Measurements from ENCODE around the gene YES1.
"Not testable (repeated sequence)": the region's sequence is repeated elsewhere in the genome, so short reads cannot be mapped to it uniquely, and the experiment has no call there.

YES1 gene

GRCh38 chr18:717003-717402 lies 95.0 kb downstream of the YES1 start:
- DNase-seq, result no peak

GRCh38 chr18:715626-716025 lies 96.4 kb downstream of the YES1 start:
- peak; percentile 28 for DNase-seq

GRCh38 chr18:713135-713490 lies 98.9 kb downstream of the YES1 start:
- DNase-seq, result no peak

- peak; percentile 91 for DNase-seq
These were observed 99.5 kb downstream of the YES1 start, which contains the start of gene ENOSF1 for GRCh38 chr18:712401-713134. Gene ENOSF1 (minus strand): TSS chr18:712630. CDS start chr18:712587, 43 bp downstream.

GRCh38 chr18:711657-712400 lies 100.2 kb downstream of the YES1 start:
- DNase-seq, result peak; percentile 79

- DNase-seq, result no peak
These were observed 100.8 kb downstream of the YES1 start for GRCh38 chr18:711310-711656.

GRCh38 chr18:710418-711300 lies 101.4 kb downstream of the YES1 start:
- DNase-seq, result no peak

- no peak for DNase-seq
These were observed 102.3 kb downstream of the YES1 start for GRCh38 chr18:709771-710170.

- no peak for DNase-seq
These were observed 103.9 kb downstream of the YES1 start for GRCh38 chr18:708096-708495.

- no peak for DNase-seq
These were observed 105.6 kb downstream of the YES1 start for GRCh38 chr18:706405-706804.

- DNase-seq, result no peak
These were observed 108.7 kb downstream of the YES1 start for GRCh38 chr18:703213-703967.

GRCh38 chr18:697800-698199 lies 114.2 kb downstream of the YES1 start:
- DNase-seq, result no peak

- no peak for DNase-seq
These were observed 115.0 kb downstream of the YES1 start for GRCh38 chr18:697012-697411.

- DNase-seq, result no peak
These were observed 118.4 kb downstream of the YES1 start for GRCh38 chr18:693466-694187.

GRCh38 chr18:692824-693223 lies 119.2 kb downstream of the YES1 start:
- DNase-seq, result no peak

- no peak for DNase-seq
These were observed 123.7 kb downstream of the YES1 start for GRCh38 chr18:688323-688722.

- DNase-seq, result no peak
These were observed 125.5 kb downstream of the YES1 start for GRCh38 chr18:686339-687111.

- no peak for DNase-seq
These were observed 126.6 kb downstream of the YES1 start for GRCh38 chr18:685438-685837.

GRCh38 chr18:683531-683930 lies 128.5 kb downstream of the YES1 start:
- DNase-seq, result no peak

GRCh38 chr18:682833-683232 lies 129.2 kb downstream of the YES1 start:
- no peak for DNase-seq

- not testable (repeated sequence) for DNase-seq
These were observed 129.6 kb downstream of the YES1 start for GRCh38 chr18:682416-682815.
